Natural killer cell (primary cell): ENCODE measurements around the gene KIF12. TPM values are rescaled to one million over a fixed set of nuclear protein-coding genes. Genes with fewer than 3 reads are reported as not detected.
"Not testable (repeated sequence)": the region's sequence is repeated elsewhere in the genome, so short reads cannot be mapped to it uniquely, and the experiment has no call there.

Source experiments
- ATAC-seq, 3 donors: fragments of 150-1000 bp in 2 of 3; fragments of 200-7000 bp in 1 of 3; cut with Tn5 transposase; 1 replicate in 1 of 3; 2 replicates in 2 of 3; pipeline ENCODE4 v1.10.0; 2021; ENCODE audit warnings: mild to moderate bottlenecking in 2 of 3, moderate library complexity in 2 of 3
- DNase-seq, 2 donors: peaks; one replicate each; pipeline versions ENCODE4 v3.0.0 to v3.0.0-alpha.2; 2013 to 2021; ENCODE audit warnings: mixed read lengths in 1 of 2
- H3K27ac ChIP-seq: one replicate; pipeline ENCODE4 v1.5.1; 2013; ENCODE audit warnings: mild to moderate bottlenecking, low read length
- H3K27me3 ChIP-seq: one replicate; pipeline ENCODE4 v1.6.1; 2013; ENCODE audit warnings: low read length; ENCODE audit not compliant: control insufficient read depth, insufficient read depth
- H3K36me3 ChIP-seq: one replicate; pipeline ENCODE4 v1.6.1; 2013; ENCODE audit warnings: low read length; ENCODE audit not compliant: control insufficient read depth, insufficient read depth
- H3K4me1 ChIP-seq: one replicate; pipeline ENCODE4 v1.6.1; 2013; ENCODE audit warnings: low read length; ENCODE audit not compliant: control insufficient read depth, insufficient read depth
- H3K4me3 ChIP-seq: one replicate; pipeline ENCODE4 v1.5.1; 2013; ENCODE audit warnings: low read length
- H3K9me3 ChIP-seq: one replicate; pipeline ENCODE4 v1.6.1; 2013; ENCODE audit warnings: low read length; ENCODE audit not compliant: control insufficient read depth, insufficient read depth
- H3K27ac Mint-ChIP-seq, 2 donors: one replicate each; pipeline ENCODE4 v1.8.0; 2022; ENCODE audit warnings: mild to moderate bottlenecking in 2 of 2, mixed read lengths in 2 of 2, moderate library complexity in 1 of 2
- H3K27me3 Mint-ChIP-seq, 2 donors: one replicate each; pipeline ENCODE4 v1.8.0; 2022; ENCODE audit warnings: low read depth in 2 of 2, mixed read lengths in 2 of 2
- H3K36me3 Mint-ChIP-seq: one replicate; pipeline ENCODE4 v1.8.0; 2022; ENCODE audit warnings: mixed read lengths
- H3K4me1 Mint-ChIP-seq, 2 donors: one replicate each; pipeline ENCODE4 v1.8.0; 2022; ENCODE audit warnings: mixed read lengths in 2 of 2
- H3K4me3 Mint-ChIP-seq: one replicate; pipeline ENCODE4 v1.8.0; 2022; ENCODE audit warnings: mild to moderate bottlenecking, moderate library complexity, mixed read lengths
- H3K9me3 Mint-ChIP-seq, 2 donors: one replicate each; pipeline ENCODE4 v1.8.0; 2022; ENCODE audit warnings: mixed read lengths in 2 of 2
- WGBS: methylation state at CpG from one replicate; pipeline ENCODE4 v1.1.7; 2013; ENCODE audit warnings: missing lambda C conversion rate; ENCODE audit not compliant: insufficient coverage; 5-methylcytosine and 5-hydroxymethylcytosine counted together
- intact Hi-C: fragments of 100-400 bp; cut with micrococcal nuclease; formaldehyde crosslinking; loops from one replicate; pipeline ENCODE4 v1.14.2; 2022
- total RNA-seq, 4 donors: library from RNA; stranded (reverse); fragments of 120-200 nt in 1 of 4; gene quantifications; one replicate each; pipeline versions ENCODE4 v1.2.3 to v1.2.4, GENCODE V29; 2013 to 2022
- TF ChIP-seq, protein P1 (sequence below): fragments of 200-600 bp; IDR thresholded peaks from one replicate; pipeline ENCODE4 v1.8.0; 2022; ENCODE audit warnings: antibody characterized with exemption

KIF12 gene
- total RNA-seq, 3 donors from 2014 or later (not counting 1 experiment from before 2014, with no cell fraction given) = not detected

DNA sequence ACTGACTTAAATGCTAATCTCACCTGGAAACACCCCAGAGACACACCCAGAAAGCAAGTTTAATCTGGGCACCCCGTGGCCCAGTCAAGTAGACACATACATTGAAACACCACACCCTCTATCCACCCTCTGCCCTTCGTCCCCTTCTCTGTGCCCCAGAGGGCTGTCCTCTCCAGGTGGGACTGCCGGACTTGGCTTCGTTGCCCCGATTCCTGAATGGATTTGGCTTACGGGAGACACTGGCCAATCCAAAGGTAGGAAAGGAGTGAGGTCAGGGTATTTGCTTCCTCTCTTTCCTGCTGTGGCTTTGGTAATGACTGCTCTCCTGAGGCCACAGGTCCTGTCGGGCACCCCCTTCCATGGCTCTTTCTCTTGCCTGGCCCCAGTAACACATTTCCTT, 31.0 kb upstream of the KIF12 start:
- TF ChIP-seq, protein P1, sequence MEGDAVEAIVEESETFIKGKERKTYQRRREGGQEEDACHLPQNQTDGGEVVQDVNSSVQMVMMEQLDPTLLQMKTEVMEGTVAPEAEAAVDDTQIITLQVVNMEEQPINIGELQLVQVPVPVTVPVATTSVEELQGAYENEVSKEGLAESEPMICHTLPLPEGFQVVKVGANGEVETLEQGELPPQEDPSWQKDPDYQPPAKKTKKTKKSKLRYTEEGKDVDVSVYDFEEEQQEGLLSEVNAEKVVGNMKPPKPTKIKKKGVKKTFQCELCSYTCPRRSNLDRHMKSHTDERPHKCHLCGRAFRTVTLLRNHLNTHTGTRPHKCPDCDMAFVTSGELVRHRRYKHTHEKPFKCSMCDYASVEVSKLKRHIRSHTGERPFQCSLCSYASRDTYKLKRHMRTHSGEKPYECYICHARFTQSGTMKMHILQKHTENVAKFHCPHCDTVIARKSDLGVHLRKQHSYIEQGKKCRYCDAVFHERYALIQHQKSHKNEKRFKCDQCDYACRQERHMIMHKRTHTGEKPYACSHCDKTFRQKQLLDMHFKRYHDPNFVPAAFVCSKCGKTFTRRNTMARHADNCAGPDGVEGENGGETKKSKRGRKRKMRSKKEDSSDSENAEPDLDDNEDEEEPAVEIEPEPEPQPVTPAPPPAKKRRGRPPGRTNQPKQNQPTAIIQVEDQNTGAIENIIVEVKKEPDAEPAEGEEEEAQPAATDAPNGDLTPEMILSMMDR = no peak
- 86% methylated on average over 7 of the region's 7 CpGs for WGBS
- no peaks in the 10 kb centered on the region for H3K27me3 ChIP-seq
- no peak overlapping the region for H3K27ac ChIP-seq
- peaks cover 2 to 5% of the 10 kb centered on the region in 2 donors for H3K9me3 Mint-ChIP-seq
- no peaks in the 10 kb centered on the region for H3K36me3 ChIP-seq
- H3K4me1 Mint-ChIP-seq = no peaks in the 10 kb centered on the region
- no peaks in the 10 kb centered on the region for H3K36me3 Mint-ChIP-seq
- peaks cover 6% of the 10 kb centered on the region for H3K9me3 ChIP-seq
- DNase-seq (no peak), ATAC-seq (no peak)
- H3K4me1 ChIP-seq = no peaks in the 10 kb centered on the region
- no peak overlapping the region for H3K4me3 ChIP-seq
- intact Hi-C loops = no loop called here
- H3K4me3 Mint-ChIP-seq = no peak overlapping the region
- no peak overlapping the region for H3K27ac Mint-ChIP-seq
- peaks cover 17 to 32% of the 10 kb centered on the region in 2 donors for H3K27me3 Mint-ChIP-seq

DNA sequence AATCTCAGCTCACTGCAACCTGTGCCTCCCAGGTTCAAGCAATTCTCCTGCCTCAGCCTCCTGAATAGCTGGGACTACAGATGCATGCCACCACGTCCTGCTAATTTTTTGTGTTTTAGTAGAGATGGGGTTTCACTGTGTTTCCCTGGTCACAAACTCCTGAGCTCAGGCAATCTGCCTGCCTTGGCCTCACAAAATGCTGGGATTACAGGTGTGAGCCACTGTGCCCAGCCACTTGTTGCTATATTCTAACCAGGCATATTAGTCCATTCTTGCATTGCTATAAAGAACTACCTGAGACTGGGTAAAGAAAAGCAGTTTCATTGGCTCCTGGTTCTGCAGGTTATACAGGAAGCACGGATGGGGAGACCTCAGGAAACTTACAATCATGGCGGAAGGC, 29.7 kb upstream of the KIF12 start:
- ATAC-seq, intact Hi-C loops, H3K36me3 ChIP-seq, H3K9me3 Mint-ChIP-seq, H3K27ac Mint-ChIP-seq, H3K9me3 ChIP-seq, H3K4me3 Mint-ChIP-seq, H3K4me1 Mint-ChIP-seq, H3K27me3 ChIP-seq, DNase-seq, H3K27ac ChIP-seq, H3K4me1 ChIP-seq, H3K36me3 Mint-ChIP-seq, H3K4me3 ChIP-seq: not testable (repeated sequence)
- H3K27me3 Mint-ChIP-seq = peaks cover 21 to 32% of the 10 kb centered on the region in 2 donors
- WGBS = 82% methylated on average over 3 of the region's 3 CpGs

DNA sequence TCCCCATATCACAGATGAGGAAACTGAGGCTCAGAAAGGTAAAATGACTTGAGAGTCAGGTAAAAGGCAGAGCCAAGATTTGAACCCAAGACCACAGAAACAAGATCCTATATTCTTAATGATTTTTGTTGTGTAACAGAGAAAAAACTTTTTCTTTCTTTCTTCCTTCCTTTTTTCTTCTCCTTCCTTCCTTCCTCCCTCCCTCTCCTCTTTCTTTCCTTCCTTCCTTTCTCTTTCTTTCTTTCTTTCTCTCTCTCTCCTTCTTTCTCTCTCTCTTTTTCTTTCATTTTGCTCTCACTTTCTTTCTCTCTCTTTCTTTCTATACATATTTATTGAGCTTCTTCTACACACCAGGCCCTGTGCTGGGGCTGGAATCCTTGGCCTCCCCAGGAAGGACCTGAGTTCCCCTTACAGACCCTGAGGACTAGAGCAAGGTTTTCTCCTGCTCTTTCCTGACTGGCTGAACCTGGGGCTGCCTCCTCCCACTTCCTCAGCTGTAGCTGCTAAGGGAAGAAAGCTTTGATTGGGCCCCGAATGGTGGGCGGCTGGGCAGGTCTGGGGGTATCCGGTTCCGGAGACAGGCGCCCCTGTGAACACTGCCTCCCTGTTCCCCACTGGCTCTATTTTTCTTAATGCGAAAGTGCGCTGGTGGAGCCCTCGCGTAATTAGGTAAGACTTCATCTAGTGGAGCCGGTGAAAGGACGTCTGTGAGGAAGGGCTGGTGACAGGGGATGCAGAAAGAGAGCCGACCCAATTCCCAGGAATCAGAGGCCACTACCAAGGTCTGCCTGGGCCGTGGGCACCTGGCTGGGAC, 27.4 kb upstream of the KIF12 start:
- DNase-seq = no peak
- Mint-ChIP-seq H3K9me3 (peaks cover 2 to 5% of the 10 kb centered on the region in 2 donors), H3K36me3 (no peaks in the 10 kb centered on the region), H3K4me3 (no peak overlapping the region), H3K27ac (no peak overlapping the region), H3K4me1 (no peaks in the 10 kb centered on the region), H3K27me3 (peaks cover 16 to 26% of the 10 kb centered on the region in 2 donors)
- H3K27me3 ChIP-seq = no peaks in the 10 kb centered on the region
- no peak overlapping the region for H3K27ac ChIP-seq
- ATAC-seq = no peak
- TF ChIP-seq, protein P1 = no peak
- H3K9me3 ChIP-seq = peaks cover 6% of the 10 kb centered on the region
- no peak overlapping the region for H3K4me3 ChIP-seq
- no peaks in the 10 kb centered on the region for H3K36me3 ChIP-seq
- H3K4me1 ChIP-seq = no peaks in the 10 kb centered on the region
- intact Hi-C loops = no loop called here
- 65% methylated on average over 13 of the region's 13 CpGs for WGBS

DNA sequence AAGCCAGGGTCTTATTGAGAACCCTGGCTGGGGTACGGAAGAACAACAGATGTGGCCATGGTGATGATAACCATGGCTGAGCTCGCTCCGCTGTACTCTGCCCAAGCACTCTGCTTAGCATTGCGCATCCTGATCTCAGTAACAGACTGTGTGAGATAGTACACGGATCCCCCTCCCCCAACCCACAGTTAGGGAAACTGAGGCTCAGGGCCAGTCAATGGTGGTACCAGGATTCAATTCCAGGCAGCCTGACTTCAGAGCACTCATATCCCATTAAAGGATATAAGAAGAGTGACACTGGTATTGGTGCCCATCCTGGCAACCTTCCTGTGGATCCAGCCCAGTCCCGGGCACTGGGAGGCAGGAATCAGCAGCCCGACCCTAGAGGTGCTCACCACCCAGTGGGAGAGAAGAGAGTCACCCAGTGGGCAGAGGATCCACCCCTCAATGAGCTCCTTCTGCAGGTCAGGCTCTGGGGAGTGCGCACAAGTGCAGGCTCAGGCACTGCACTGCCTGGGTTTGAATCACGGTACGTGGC, 26.5 kb upstream of the KIF12 start:
- Histone ChIP-seq H3K4me1 (no peaks in the 10 kb centered on the region), H3K27ac (no peak overlapping the region), H3K27me3 (no peaks in the 10 kb centered on the region), H3K4me3 (no peak overlapping the region), H3K36me3 (no peaks in the 10 kb centered on the region), H3K9me3 (peaks cover 6% of the 10 kb centered on the region)
- no peaks in the 10 kb centered on the region for H3K4me1 Mint-ChIP-seq
- no peak for ATAC-seq
- H3K27me3 Mint-ChIP-seq = peaks cover 15 to 26% of the 10 kb centered on the region in 2 donors
- intact Hi-C loops = no loop called here
- no peaks in the 10 kb centered on the region for H3K36me3 Mint-ChIP-seq
- 93% methylated on average over 10 of the region's 10 CpGs for WGBS
- TF ChIP-seq, protein P1 = no peak
- H3K4me3 Mint-ChIP-seq = no peak overlapping the region
- H3K9me3 Mint-ChIP-seq = peaks cover 2 to 5% of the 10 kb centered on the region in 2 donors
- H3K27ac Mint-ChIP-seq = no peak overlapping the region
- no peak for DNase-seq
